HepG2 (cell line): ENCODE results near the gene ATRX. TPM values are rescaled to one million over a fixed set of nuclear protein-coding genes. Genes with fewer than 3 reads are reported as not detected.

ENCODE experiments used
- HBP1 ChIP-seq: IDR thresholded peaks from 2 replicates; pipeline ENCODE4 v1.6.1; 2016; ENCODE audit warnings: low read depth, control low read depth
- HDAC2 ChIP-seq: sonication (generic); formaldehyde crosslinking; IDR thresholded peaks from 2 replicates; pipeline ENCODE4 v1.4.0; 2020; ENCODE audit warnings: missing genetic modification reagents
- KMT2B ChIP-seq: IDR thresholded peaks from 2 replicates; pipeline ENCODE4 v1.6.1; 2016; ENCODE audit warnings: missing genetic modification reagents, missing compliant biosample characterization
- NFAT5 ChIP-seq: sonication (generic); formaldehyde crosslinking; IDR thresholded peaks from 2 replicates; pipeline ENCODE4 v1.4.0; 2020; ENCODE audit warnings: missing genetic modification reagents
- ZNF296 ChIP-seq: sonication (generic); formaldehyde crosslinking; conservative IDR thresholded peaks from 2 replicates; pipeline ENCODE4 v1.5.0; 2020; ENCODE audit warnings: mild to moderate bottlenecking, missing genetic modification reagents
- polyA plus RNA-seq, 8 experiments: library from polyadenylated mRNA; depleted of rRNA in 3 of 8; stranded (reverse) in 7 of 8; unstranded in 1 of 8; fragments of >200 nt; fragmentation: Illumina TruSeq in 4 of 8; extraction: Trizol in 4 of 8; gene quantifications; 2 replicates each; pipeline versions ENCODE4 v1.2.1 to v1.2.3, GENCODE V29; 2011 to 2016; ENCODE audit warnings: low read depth in 4 of 8, missing spikeins in 1 of 8, mixed read lengths in 1 of 8; ENCODE audit not compliant: insufficient read depth in 1 of 8
- total RNA-seq, 5 experiments: library from RNA; depleted of rRNA; stranded (reverse); fragments of >200 nt; fragmentation: Illumina TruSeq; extraction: Trizol; gene quantifications; 2 replicates each; pipeline ENCODE4 v1.2.3, GENCODE V29; 2016; ENCODE audit warnings: low read depth in 1 of 5
- TF ChIP-seq, protein P1 (sequence below): sonication (generic); formaldehyde crosslinking; IDR thresholded peaks from 2 replicates; pipeline ENCODE4 v1.4.0; 2020; ENCODE audit warnings: mild to moderate bottlenecking, missing genetic modification reagents
- TF ChIP-seq, protein P2 (sequence below): sonication (generic); formaldehyde crosslinking; IDR thresholded peaks from 2 replicates; pipeline ENCODE4 v1.5.1; 2020; ENCODE audit warnings: mild to moderate bottlenecking, missing genetic modification reagents, borderline replicate concordance

ATRX gene
- total and polyA plus RNA-seq, 2 of the 13 experiments (the other 11 are each of a cell fraction or from before 2014, with no cell fraction given): 26.1 to 44.5 TPM

DNA sequence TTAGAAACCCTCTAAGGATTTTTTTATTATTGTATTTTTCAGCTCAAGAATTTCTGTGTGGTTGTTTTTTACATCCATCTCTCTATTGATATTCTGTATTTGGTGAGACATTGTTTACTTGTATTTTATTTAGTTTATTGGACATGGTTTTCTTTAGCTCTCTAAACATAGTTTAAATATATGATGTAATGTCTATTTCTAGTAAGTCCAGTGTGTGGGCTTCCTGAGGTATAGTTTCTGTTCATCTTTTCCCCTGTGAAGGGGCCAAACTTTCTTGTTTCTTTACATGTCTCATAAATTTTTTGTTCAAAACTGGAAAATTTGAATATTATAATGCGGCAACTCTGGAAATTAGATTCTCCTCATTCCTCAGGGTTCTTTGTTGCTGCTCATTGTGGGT, 28.2 kb upstream of the ATRX start (continued):
- TF ChIP-seq, protein P1, sequence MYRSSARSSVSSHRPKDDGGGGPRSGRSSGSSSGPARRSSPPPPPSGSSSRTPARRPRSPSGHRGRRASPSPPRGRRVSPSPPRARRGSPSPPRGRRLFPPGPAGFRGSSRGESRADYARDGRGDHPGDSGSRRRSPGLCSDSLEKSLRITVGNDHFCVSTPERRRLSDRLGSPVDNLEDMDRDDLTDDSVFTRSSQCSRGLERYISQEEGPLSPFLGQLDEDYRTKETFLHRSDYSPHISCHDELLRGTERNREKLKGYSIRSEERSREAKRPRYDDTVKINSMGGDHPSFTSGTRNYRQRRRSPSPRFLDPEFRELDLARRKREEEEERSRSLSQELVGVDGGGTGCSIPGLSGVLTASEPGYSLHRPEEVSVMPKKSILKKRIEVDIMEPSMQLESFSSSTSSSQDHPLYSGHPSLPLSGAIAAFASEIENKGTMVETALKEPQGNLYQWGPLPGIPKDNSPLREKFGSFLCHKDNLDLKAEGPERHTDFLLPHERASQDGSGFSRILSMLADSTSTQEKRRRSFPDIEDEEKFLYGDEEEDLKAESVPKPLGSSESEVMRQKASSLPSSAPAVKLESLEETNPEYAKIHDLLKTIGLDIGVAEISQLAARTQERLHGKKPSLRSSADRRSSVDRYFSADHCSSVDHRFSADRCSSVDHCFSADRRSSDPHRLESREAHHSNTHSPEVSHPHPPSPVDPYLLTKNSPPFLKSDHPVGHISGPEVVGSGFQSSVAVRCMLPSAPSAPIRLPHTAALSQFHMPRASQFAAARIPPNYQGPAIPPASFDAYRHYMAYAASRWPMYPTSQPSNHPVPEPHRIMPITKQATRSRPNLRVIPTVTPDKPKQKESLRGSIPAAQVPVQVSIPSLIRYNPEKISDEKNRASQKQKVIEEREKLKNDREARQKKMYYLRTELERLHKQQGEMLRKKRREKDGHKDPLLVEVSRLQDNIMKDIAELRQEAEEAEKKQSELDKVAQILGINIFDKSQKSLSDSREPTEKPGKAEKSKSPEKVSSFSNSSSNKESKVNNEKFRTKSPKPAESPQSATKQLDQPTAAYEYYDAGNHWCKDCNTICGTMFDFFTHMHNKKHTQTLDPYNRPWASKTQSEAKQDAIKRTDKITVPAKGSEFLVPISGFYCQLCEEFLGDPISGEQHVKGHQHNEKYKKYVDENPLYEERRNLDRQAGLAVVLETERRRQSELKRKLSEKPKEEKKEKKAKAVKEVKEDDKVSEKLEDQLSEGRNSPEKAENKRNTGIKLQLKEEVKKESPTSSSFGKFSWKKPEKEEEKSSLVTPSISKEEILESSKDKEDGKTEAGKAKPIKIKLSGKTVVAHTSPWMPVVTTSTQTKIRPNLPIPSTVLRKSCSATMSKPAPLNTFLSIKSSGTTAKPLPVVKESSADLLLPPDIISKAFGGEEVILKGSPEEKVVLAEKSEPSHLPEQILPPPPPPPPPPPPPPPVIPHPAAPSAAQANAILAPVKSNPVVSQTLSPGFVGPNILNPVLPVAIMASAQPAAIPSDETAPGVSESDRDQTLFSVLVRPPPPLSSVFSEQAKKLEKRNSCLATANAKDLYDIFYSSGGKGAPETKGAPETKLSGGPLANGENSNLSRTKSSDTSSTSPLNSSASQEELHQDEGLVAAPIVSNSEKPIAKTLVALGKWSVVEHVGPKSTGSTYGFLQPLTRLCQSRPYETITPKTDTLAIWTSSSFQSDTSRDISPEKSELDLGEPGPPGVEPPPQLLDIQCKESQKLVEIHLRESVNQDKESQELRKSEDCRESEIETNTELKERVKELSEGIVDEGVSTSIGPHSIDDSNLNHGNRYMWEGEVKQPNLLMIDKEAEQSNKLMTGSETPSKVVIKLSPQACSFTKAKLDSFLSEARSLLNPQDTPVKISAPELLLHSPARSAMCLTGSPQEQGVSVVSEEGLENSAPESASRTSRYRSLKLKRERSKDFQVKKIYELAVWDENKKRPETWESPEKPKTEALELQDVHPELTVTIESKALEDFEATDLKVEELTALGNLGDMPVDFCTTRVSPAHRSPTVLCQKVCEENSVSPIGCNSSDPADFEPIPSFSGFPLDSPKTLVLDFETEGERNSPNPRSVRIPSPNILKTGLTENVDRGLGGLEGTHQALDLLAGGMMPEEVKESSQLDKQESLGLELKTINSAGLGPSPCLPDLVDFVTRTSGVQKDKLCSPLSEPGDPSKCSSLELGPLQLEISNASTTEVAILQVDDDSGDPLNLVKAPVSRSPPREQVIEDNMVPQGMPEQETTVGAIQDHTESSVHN: no peak
- TF ChIP-seq NFAT5 (no peak), ZNF296 (CRISPR knock-in tag) (no peak), KMT2B (CRISPR knock-in tag) (no peak), HDAC2 (no peak), HBP1 (CRISPR knock-in tag) (no peak)
- TF ChIP-seq, protein P2, sequence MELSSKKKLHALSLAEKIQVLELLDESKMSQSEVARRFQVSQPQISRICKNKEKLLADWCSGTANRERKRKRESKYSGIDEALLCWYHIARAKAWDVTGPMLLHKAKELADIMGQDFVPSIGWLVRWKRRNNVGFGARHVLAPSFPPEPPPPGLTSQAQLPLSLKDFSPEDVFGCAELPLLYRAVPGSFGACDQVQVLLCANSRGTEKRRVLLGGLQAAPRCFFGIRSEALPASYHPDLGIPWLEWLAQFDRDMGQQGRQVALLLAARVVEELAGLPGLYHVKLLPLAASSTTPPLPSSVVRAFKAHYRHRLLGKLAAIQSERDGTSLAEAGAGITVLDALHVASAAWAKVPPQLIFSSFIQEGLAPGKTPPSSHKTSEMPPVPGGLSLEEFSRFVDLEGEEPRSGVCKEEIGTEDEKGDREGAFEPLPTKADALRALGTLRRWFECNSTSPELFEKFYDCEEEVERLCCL (CRISPR knock-in tag): no peak
